ENCODE results near the gene DIPK1B.
A peak's percentile ranks its signal among the peaks of the same experiment; 100 is the strongest.
"Not testable (repeated sequence)": the region's sequence is repeated elsewhere in the genome, so short reads cannot be mapped to it uniquely, and the experiment has no call there.

Gene DIPK1B

GRCh38 chr9:136698635-136699246 is 13.6 kb upstream of the DIPK1B start:
- TF ChIP-seq CTCF (conservative IDR thresholded peaks at IDR 0.05): no peak
- H3K27ac ChIP-seq: peak overlapping the region; percentile 56

DNA sequence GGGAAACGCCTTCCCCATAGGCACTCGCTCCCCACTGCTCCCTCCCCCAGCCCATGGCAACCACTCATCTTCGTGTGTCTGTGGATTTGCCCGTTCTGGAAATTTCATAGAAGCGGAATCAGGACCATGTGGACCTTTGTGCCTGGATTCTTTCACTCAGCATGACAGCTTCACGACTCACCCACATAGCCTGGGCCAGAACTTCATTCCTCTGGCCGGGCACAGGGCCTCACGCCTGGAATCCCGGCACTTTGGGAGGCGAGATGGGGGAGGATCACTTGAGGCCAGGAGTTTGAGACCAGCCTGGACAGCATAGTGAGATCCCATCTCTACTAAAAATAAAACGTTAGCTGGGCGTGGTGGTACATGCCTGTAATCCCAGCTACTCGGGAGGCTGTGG is 12.1 kb upstream of the DIPK1B start:
- no peak overlapping the region for H3K27ac ChIP-seq
- TF ChIP-seq CTCF (conservative IDR thresholded peaks at IDR 0.05): no peak

- TF ChIP-seq CTCF (conservative IDR thresholded peaks at IDR 0.05): no peak
- no peak overlapping the region for H3K27ac ChIP-seq
Observed at GRCh38 chr9:136700959-136701667, 11.3 kb upstream of the DIPK1B start.

- TF ChIP-seq CTCF (conservative IDR thresholded peaks at IDR 0.05): no peak
- no peak overlapping the region for H3K27ac ChIP-seq
Observed at GRCh38 chr9:136701668-136702053, 10.7 kb upstream of the DIPK1B start.

- H3K27ac ChIP-seq: no peak overlapping the region
- no peak for TF ChIP-seq CTCF (conservative IDR thresholded peaks at IDR 0.05)
Observed at GRCh38 chr9:136703276-136703860, 9.0 kb upstream of the DIPK1B start.

DNA sequence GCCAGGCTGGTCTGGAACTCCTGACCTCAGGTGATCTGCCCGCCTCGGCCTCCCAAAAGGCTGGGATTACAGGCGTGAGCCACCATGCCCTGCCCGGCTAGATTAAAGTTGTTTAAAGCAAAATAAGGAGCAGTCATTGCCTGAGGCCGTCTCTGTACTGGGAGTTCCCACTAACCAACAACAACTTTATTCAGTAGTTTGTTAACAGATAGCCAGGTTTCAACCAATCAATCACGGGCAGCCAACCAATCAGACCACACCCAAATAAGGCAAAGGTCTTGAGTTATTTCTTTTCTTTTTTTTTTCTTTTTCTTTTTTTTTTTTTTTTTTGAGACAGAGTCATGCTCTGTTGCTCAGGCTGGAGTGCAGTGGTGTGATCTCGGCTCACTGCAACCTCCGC is 7.6 kb upstream of the DIPK1B start:
- H3K27ac ChIP-seq: not testable (repeated sequence)

- H3K27ac ChIP-seq: no peak overlapping the region
- TF ChIP-seq CTCF (conservative IDR thresholded peaks at IDR 0.05): no peak
Observed at GRCh38 chr9:136705564-136705963, 6.8 kb upstream of the DIPK1B start.

DNA sequence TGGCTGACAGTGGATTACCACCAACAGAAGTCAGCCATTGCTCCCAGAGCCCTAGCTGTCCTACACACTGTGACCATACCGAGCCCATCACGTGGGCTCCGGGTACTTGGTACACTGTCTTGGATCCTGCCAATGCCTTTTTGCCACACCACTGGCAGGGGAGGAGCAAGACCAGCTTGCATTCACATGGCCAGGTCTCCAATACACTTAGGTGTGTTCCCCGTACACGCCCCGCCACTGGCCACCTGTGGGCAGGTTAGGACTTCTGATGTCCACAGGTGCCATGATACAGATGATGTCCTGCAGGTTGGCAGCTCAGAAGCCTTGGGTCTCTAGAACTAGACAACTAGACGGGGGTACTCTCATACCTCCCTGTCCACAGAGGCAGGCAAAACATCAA is 5.4 kb upstream of the DIPK1B start:
- no peak for TF ChIP-seq CTCF (conservative IDR thresholded peaks at IDR 0.05)
- no peak overlapping the region for H3K27ac ChIP-seq
